Astrocyte (in vitro differentiated cells and primary cell): Measurements from ENCODE around the gene CLCN1. TPM values are rescaled to one million over a fixed set of nuclear protein-coding genes. Genes with fewer than 3 reads are reported as not detected.

Experiments
- DNase-seq: peaks from one replicate; pipeline ENCODE4 v3.0.0-alpha.2; 2010; ENCODE audit warnings: low read depth
- FAIRE-seq: peaks from 2 replicates; lab custom pipeline; 2011; peaks lifted over from hg19 to GRCh38; lab: Jason Lieb, UNC
- H2AFZ ChIP-seq: 2 replicates; pipeline ENCODE4 v1.6.0; 2012; ENCODE audit warnings: low read depth, low read length, inconsistent platforms
- H3K27ac ChIP-seq: 2 replicates; pipeline ENCODE4 v1.5.1; 2011; ENCODE audit warnings: low read depth, low read length, inconsistent platforms
- H3K27me3 ChIP-seq: 2 replicates; pipeline ENCODE4 v1.6.0; 2011; ENCODE audit warnings: low read length, inconsistent platforms; ENCODE audit not compliant: insufficient read depth
- H3K36me3 ChIP-seq: 2 replicates; pipeline ENCODE4 v1.5.1; 2011; ENCODE audit warnings: low read length, inconsistent platforms; ENCODE audit not compliant: insufficient read depth
- H3K4me1 ChIP-seq: 2 replicates; pipeline ENCODE4 v1.5.1; 2011; ENCODE audit warnings: low read length, inconsistent platforms; ENCODE audit not compliant: insufficient read depth
- H3K4me2 ChIP-seq: 2 replicates; pipeline ENCODE4 v1.6.0; 2012; ENCODE audit warnings: low read length, inconsistent platforms
- H3K4me3 ChIP-seq: 2 replicates; pipeline ENCODE4 v1.5.1; 2011; ENCODE audit warnings: low read depth, mild to moderate bottlenecking, low read length, inconsistent platforms; ENCODE audit not compliant: insufficient read depth
- H3K79me2 ChIP-seq: 2 replicates; pipeline ENCODE4 v1.6.0; 2012; ENCODE audit warnings: mild to moderate bottlenecking, low read length, inconsistent platforms; ENCODE audit not compliant: insufficient read depth
- H3K9ac ChIP-seq: 2 replicates; pipeline ENCODE4 v1.6.0; 2012; ENCODE audit warnings: mild to moderate bottlenecking, low read length, inconsistent platforms
- H3K9me3 ChIP-seq: 2 replicates; pipeline ENCODE4 v1.5.1; 2012; ENCODE audit warnings: low read depth, mild to moderate bottlenecking, low read length, inconsistent platforms; ENCODE audit not compliant: insufficient read depth
- H4K20me1 ChIP-seq: 2 replicates; pipeline ENCODE4 v1.6.0; 2012; ENCODE audit warnings: low read length, inconsistent platforms; ENCODE audit not compliant: insufficient read depth
- H3K27ac Mint-ChIP-seq: one replicate; pipeline ENCODE4 v1.8.0; 2021; ENCODE audit warnings: mild to moderate bottlenecking, mixed read lengths; ENCODE audit not compliant: unreplicated experiment
- H3K27me3 Mint-ChIP-seq: one replicate; pipeline ENCODE4 v1.8.0; 2021; ENCODE audit warnings: low read depth, mixed read lengths; ENCODE audit not compliant: unreplicated experiment
- H3K36me3 Mint-ChIP-seq: one replicate; pipeline ENCODE4 v1.8.0; 2021; ENCODE audit warnings: low read depth, mixed read lengths; ENCODE audit not compliant: unreplicated experiment
- H3K4me1 Mint-ChIP-seq: one replicate; pipeline ENCODE4 v1.8.0; 2021; ENCODE audit warnings: low read depth, mixed read lengths; ENCODE audit not compliant: unreplicated experiment
- H3K4me3 Mint-ChIP-seq: one replicate; pipeline ENCODE4 v1.8.0; 2021; ENCODE audit warnings: mild to moderate bottlenecking, moderate library complexity, mixed read lengths; ENCODE audit not compliant: unreplicated experiment
- H3K9me3 Mint-ChIP-seq: one replicate; pipeline ENCODE4 v1.8.0; 2021; ENCODE audit warnings: mild to moderate bottlenecking, mixed read lengths; ENCODE audit not compliant: unreplicated experiment
- EZH2 ChIP-seq: IDR thresholded peaks from 2 replicates; pipeline ENCODE4 v1.6.1; 2012; ENCODE audit warnings: mild to moderate bottlenecking, low read length, inconsistent platforms; ENCODE audit not compliant: insufficient read depth
- total RNA-seq: library from RNA; stranded (reverse); gene quantifications from 2 replicates; pipeline ENCODE4 v1.2.1, GENCODE V29; 2021
- TF ChIP-seq, protein P1 (sequence below): IDR thresholded peaks from 2 replicates; pipeline ENCODE4 v1.5.1; 2011; ENCODE audit warnings: low read depth, mild to moderate bottlenecking, inconsistent platforms, low read length, moderate library complexity; ENCODE audit not compliant: insufficient read depth

CLCN1 gene
- total RNA-seq, 1 donor from 2014 or later: not detected

DNA sequence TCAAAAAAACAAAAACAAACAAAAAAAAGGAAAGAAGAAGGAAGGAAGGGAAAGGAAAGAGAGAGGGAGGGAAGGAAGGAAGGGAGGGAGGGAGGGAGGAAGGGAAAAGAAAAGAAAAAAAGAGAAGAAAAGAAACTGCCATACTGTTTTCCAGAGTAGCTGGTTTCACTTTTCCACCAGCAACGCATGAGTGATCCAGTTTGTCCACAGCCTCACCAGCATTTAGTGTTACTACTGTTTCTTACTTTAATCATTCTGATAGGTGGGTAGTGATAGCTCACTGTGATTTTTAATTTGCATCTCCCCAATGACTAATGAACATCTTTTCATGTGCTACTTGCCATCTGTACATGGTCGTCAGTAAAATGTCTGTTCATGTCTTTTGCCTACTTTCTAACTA lies 43.0 kb upstream of the CLCN1 start:
- no peak for DNase-seq
- H3K36me3 ChIP-seq: peaks cover 4% of the 10 kb centered on the region
- H3K9me3 ChIP-seq: no peaks in the 10 kb centered on the region
- no peak overlapping the region for H3K27ac ChIP-seq
- no peak for TF ChIP-seq EZH2
- TF ChIP-seq, protein P1, sequence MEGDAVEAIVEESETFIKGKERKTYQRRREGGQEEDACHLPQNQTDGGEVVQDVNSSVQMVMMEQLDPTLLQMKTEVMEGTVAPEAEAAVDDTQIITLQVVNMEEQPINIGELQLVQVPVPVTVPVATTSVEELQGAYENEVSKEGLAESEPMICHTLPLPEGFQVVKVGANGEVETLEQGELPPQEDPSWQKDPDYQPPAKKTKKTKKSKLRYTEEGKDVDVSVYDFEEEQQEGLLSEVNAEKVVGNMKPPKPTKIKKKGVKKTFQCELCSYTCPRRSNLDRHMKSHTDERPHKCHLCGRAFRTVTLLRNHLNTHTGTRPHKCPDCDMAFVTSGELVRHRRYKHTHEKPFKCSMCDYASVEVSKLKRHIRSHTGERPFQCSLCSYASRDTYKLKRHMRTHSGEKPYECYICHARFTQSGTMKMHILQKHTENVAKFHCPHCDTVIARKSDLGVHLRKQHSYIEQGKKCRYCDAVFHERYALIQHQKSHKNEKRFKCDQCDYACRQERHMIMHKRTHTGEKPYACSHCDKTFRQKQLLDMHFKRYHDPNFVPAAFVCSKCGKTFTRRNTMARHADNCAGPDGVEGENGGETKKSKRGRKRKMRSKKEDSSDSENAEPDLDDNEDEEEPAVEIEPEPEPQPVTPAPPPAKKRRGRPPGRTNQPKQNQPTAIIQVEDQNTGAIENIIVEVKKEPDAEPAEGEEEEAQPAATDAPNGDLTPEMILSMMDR: no peak
- no peaks in the 10 kb centered on the region for H3K79me2 ChIP-seq
- H3K4me2 ChIP-seq: no peak overlapping the region
- no peak overlapping the region for H3K4me3 ChIP-seq
- Mint-ChIP-seq H3K9me3 (no peaks in the 10 kb centered on the region), H3K27me3 (no peaks in the 10 kb centered on the region), H3K4me1 (no peaks in the 10 kb centered on the region), H3K27ac (no peak overlapping the region), H3K4me3 (no peak overlapping the region), H3K36me3 (no peaks in the 10 kb centered on the region)
- no peaks in the 10 kb centered on the region for H4K20me1 ChIP-seq
- FAIRE-seq: no peak
- no peak overlapping the region for H2AFZ ChIP-seq
- H3K27me3 ChIP-seq: no peaks in the 10 kb centered on the region
- H3K4me1 ChIP-seq: no peaks in the 10 kb centered on the region
- no peak overlapping the region for H3K9ac ChIP-seq

GRCh38 chr7:143279186-143280098 lies 36.5 kb upstream of the CLCN1 start:
- peak overlapping the region; percentile 87 for H3K27ac Mint-ChIP-seq
- FAIRE-seq (peak; percentile 75), DNase-seq (peak; percentile 73)

More at GRCh38 chr7:143279186-143280098, 36.5 kb upstream of the CLCN1 start:
- H3K36me3 Mint-ChIP-seq: no peaks in the 10 kb centered on the region
- TF ChIP-seq, protein P1: no peak
- no peak for TF ChIP-seq EZH2
- Histone ChIP-seq H2AFZ (peak overlapping the region; percentile 36), H3K79me2 (no peaks in the 10 kb centered on the region), H3K9me3 (no peaks in the 10 kb centered on the region), H3K4me3 (no peak overlapping the region), H3K4me2 (peak overlapping the region; percentile 56), H3K9ac (peak overlapping the region; percentile 19), H3K36me3 (no peaks in the 10 kb centered on the region), H3K27ac (peak overlapping the region; percentile 8), H3K4me1 (peaks cover 8% of the 10 kb centered on the region), H3K27me3 (no peaks in the 10 kb centered on the region), H4K20me1 (no peaks in the 10 kb centered on the region)
- H3K4me3 Mint-ChIP-seq: no peak overlapping the region
- H3K4me1 Mint-ChIP-seq: peaks cover 23% of the 10 kb centered on the region
- no peaks in the 10 kb centered on the region for H3K9me3 Mint-ChIP-seq
- H3K27me3 Mint-ChIP-seq: no peaks in the 10 kb centered on the region
